GM12891 (cell line): ENCODE measurements around the gene JAM2.

ENCODE experiments used
- PAX5 ChIP-seq: IDR thresholded peaks from 2 replicates; pipeline ENCODE4 v1.6.1; 2011; ENCODE audit warnings: low read length, moderate library complexity, mild to moderate bottlenecking; ENCODE audit not compliant: insufficient read depth, severe bottlenecking
- POLR2A ChIP-seq: IDR thresholded peaks from 2 replicates; pipeline ENCODE4 v1.6.1; 2011; ENCODE audit warnings: low read depth, low read length, control low read depth
- POLR2AphosphoS5 ChIP-seq: IDR thresholded peaks from 2 replicates; pipeline ENCODE4 v1.6.1; 2011; ENCODE audit warnings: low read depth, low read length, control low read depth
- POU2F2 ChIP-seq: IDR thresholded peaks from 2 replicates; pipeline ENCODE4 v1.6.1; 2011; ENCODE audit warnings: low read depth, mild to moderate bottlenecking, control low read depth, low read length, moderate library complexity
- SPI1 ChIP-seq: IDR thresholded peaks from 2 replicates; pipeline ENCODE4 v1.6.1; 2011; ENCODE audit warnings: low read depth, low read length, control low read depth
- TAF1 ChIP-seq: IDR thresholded peaks from 2 replicates; pipeline ENCODE4 v1.6.1; 2011; ENCODE audit warnings: low read depth, low read length, control low read depth

DNA sequence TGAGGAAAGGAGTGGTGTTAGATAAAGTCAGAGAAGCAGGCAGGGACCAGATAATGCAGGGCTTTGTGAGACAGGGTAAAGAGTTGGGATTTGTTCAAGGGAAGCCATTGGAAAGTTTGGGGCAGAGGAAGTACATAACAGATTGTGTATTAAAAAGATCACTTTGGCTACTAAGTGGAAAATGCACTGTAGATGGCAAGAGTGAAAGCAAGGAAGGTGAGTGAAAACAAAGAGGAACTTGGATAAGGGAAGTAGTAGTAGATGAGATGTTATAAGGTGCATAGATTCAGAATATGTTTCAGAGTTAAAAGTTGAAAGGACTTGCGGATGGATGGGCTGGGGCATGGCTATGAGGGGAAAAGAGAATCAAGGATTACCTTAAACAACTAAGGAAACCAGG is 49.2 kb upstream of the JAM2 start:
- TF ChIP-seq SPI1 = no peak
- TF ChIP-seq POU2F2 = no peak
- TF ChIP-seq POLR2AphosphoS5 = 0 out of 2 replicates have a peak, but pooled peaks have one; percentile 34
- no peak for TF ChIP-seq TAF1
- no peak for TF ChIP-seq POLR2A
- TF ChIP-seq PAX5 = no peak
